ENCODE results near the gene CSF3R. TPM values are rescaled to one million over a fixed set of nuclear protein-coding genes. Genes with fewer than 3 reads are reported as not detected.

Gene CSF3R
- total RNA-seq, 1 donor = not detected

GRCh38 chr1:36475341-36475740 lies 7.4 kb downstream of the CSF3R start:
- TF ChIP-seq, protein P1, sequence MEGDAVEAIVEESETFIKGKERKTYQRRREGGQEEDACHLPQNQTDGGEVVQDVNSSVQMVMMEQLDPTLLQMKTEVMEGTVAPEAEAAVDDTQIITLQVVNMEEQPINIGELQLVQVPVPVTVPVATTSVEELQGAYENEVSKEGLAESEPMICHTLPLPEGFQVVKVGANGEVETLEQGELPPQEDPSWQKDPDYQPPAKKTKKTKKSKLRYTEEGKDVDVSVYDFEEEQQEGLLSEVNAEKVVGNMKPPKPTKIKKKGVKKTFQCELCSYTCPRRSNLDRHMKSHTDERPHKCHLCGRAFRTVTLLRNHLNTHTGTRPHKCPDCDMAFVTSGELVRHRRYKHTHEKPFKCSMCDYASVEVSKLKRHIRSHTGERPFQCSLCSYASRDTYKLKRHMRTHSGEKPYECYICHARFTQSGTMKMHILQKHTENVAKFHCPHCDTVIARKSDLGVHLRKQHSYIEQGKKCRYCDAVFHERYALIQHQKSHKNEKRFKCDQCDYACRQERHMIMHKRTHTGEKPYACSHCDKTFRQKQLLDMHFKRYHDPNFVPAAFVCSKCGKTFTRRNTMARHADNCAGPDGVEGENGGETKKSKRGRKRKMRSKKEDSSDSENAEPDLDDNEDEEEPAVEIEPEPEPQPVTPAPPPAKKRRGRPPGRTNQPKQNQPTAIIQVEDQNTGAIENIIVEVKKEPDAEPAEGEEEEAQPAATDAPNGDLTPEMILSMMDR (IDR thresholded peaks at IDR 0.05; ENCODE audit: extremely low read depth, low read depth, low read length) = no peak

DNA sequence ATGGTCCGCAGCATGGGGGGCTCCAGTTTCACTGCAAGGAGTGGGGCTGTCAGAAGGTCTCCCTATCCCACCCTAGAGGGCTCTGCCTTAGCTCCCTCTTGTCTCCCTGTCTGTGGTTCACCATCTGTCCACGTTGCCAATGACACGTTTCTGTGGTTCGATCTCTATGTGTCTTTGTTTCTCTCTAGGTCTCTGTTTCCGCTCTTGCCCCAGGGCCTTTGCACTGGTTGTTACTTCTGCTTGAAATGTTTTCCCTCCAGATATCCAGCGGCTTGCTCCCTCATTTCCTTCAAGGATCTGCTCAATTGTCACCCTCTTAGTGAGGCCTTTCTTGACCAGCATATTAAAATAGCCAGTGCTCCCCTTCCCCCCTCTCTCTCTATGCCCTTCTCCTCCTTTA lies 10.1 kb downstream of the CSF3R start:
- Histone ChIP-seq H2AFZ (ENCODE audit: low read length) (no peak overlapping the region), H3K79me2 (ENCODE audit: insufficient read depth, low read length) (no peaks in the 10 kb centered on the region), H3K4me1 (ENCODE audit: insufficient read depth, low read length) (no peaks in the 10 kb centered on the region), H3K4me2 (ENCODE audit: insufficient read depth, low read length) (no peak overlapping the region), H4K20me1 (ENCODE audit: insufficient read depth, low read length) (no peaks in the 10 kb centered on the region), H3K27me3 (ENCODE audit: insufficient read depth, low read length) (no peaks in the 10 kb centered on the region), H3K27ac (ENCODE audit: low read depth, low read length) (no peak overlapping the region), H3K4me3 (ENCODE audit: insufficient read depth, low read length) (no peak overlapping the region), H3K36me3 (ENCODE audit: insufficient read depth, low read length) (no peaks in the 10 kb centered on the region), H3K9me3 (ENCODE audit: low read depth, low read length) (no peaks in the 10 kb centered on the region)
- DNase-seq (ENCODE audit: insufficient read length, low spot score, missing footprints) = peak; percentile 56
- TF ChIP-seq, protein P1 (IDR thresholded peaks at IDR 0.05; ENCODE audit: extremely low read depth, low read depth, low read length) = no peak

More at GRCh38 chr1:36475341-36475740, 7.4 kb downstream of the CSF3R start:
- Histone ChIP-seq H4K20me1 (ENCODE audit: insufficient read depth, low read length) (no peaks in the 10 kb centered on the region), H3K36me3 (ENCODE audit: insufficient read depth, low read length) (no peaks in the 10 kb centered on the region), H3K4me1 (ENCODE audit: insufficient read depth, low read length) (no peaks in the 10 kb centered on the region), H3K9me3 (ENCODE audit: low read depth, low read length) (no peaks in the 10 kb centered on the region), H3K4me2 (ENCODE audit: insufficient read depth, low read length) (no peak overlapping the region), H2AFZ (ENCODE audit: low read length) (no peak overlapping the region), H3K27me3 (ENCODE audit: insufficient read depth, low read length) (peaks cover 9% of the 10 kb centered on the region), H3K27ac (ENCODE audit: low read depth, low read length) (no peak overlapping the region), H3K4me3 (ENCODE audit: insufficient read depth, low read length) (no peak overlapping the region), H3K79me2 (ENCODE audit: insufficient read depth, low read length) (no peaks in the 10 kb centered on the region)
- no peak for DNase-seq (ENCODE audit: insufficient read length, low spot score, missing footprints)

DNA sequence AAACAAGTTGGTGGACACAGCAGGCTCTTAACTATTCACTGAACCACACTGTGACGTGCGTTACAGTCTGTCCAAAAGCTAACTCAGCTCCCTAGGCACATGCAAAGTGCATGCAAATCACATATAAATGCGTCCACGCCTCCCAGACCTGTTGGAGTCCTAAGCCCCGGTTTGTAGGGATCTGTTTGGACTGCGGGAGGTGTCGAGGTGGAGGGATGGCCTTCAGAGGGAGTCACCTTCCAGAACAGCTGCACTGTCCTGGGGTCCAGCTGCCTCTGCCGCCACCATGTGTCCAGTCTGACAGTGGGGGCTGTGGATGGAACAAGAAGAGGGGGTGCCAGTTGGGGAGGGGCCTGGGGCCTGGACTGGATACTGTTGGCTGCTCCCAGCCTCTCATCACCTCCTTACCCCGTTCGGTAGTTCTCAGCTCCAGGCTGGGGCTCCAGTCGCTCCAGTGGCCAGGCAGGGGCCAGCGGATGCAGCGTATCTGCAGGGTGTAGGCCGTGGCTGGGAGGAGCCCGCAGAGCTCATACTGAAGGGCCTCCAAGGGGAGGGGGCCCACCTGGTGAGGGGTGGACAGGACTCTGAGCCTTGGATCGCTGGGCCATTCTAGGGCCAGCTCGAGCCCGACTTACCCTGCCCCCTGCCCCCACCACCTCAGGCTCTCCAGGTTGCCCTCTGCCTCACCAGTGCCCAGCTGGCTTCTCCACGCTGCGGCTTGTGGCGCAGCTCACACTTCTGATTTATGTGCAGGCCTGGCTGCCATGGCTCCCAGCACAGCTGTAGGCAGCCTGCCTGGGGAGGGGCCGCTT lies 10.7 kb downstream of the CSF3R start:
- no peak overlapping the region for H2AFZ ChIP-seq (ENCODE audit: low read length)
- TF ChIP-seq, protein P1 (IDR thresholded peaks at IDR 0.05; ENCODE audit: extremely low read depth, low read depth, low read length) = no peak
- no peaks in the 10 kb centered on the region for H3K36me3 ChIP-seq (ENCODE audit: insufficient read depth, low read length)
- no peaks in the 10 kb centered on the region for H4K20me1 ChIP-seq (ENCODE audit: insufficient read depth, low read length)
- H3K79me2 ChIP-seq (ENCODE audit: insufficient read depth, low read length) = no peaks in the 10 kb centered on the region
- no peaks in the 10 kb centered on the region for H3K9me3 ChIP-seq (ENCODE audit: low read depth, low read length)
- no peak overlapping the region for H3K4me2 ChIP-seq (ENCODE audit: insufficient read depth, low read length)
- peak; percentile 45 for DNase-seq (ENCODE audit: insufficient read length, low spot score, missing footprints)
- H3K4me3 ChIP-seq (ENCODE audit: insufficient read depth, low read length) = no peak overlapping the region
- no peak overlapping the region for H3K27ac ChIP-seq (ENCODE audit: low read depth, low read length)
- no peaks in the 10 kb centered on the region for H3K27me3 ChIP-seq (ENCODE audit: insufficient read depth, low read length)
- H3K4me1 ChIP-seq (ENCODE audit: insufficient read depth, low read length) = no peaks in the 10 kb centered on the region

DNA sequence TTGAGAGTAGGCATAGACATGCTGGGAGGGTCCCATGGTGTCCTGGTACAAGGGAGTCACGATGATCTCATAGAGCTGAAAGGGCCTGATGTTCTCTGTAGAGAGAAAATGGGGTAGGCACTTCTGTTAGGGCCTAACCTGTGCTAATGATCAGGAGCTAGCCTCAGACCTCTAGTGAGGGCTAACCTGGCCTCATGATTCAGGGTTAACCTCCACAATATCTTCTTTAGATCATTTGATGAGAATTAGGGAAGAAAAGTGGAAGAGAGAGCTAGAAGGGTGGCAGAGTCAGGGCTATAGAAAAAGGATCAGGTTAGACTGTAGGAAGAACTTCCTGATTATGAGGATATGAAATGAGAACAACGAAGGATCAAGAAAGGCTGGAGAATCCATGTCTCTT lies 13.6 kb downstream of the CSF3R start:
- TF ChIP-seq, protein P1 (IDR thresholded peaks at IDR 0.05; ENCODE audit: extremely low read depth, low read depth, low read length) = no peak
- Histone ChIP-seq H3K9me3 (ENCODE audit: low read depth, low read length) (no peaks in the 10 kb centered on the region), H3K36me3 (ENCODE audit: insufficient read depth, low read length) (no peaks in the 10 kb centered on the region), H3K79me2 (ENCODE audit: insufficient read depth, low read length) (no peaks in the 10 kb centered on the region), H3K27me3 (ENCODE audit: insufficient read depth, low read length) (no peaks in the 10 kb centered on the region), H3K4me2 (ENCODE audit: insufficient read depth, low read length) (no peak overlapping the region), H4K20me1 (ENCODE audit: insufficient read depth, low read length) (no peaks in the 10 kb centered on the region), H2AFZ (ENCODE audit: low read length) (no peak overlapping the region), H3K27ac (ENCODE audit: low read depth, low read length) (no peak overlapping the region), H3K4me1 (ENCODE audit: insufficient read depth, low read length) (peaks cover 6% of the 10 kb centered on the region), H3K4me3 (ENCODE audit: insufficient read depth, low read length) (no peak overlapping the region)
- DNase-seq (ENCODE audit: insufficient read length, low spot score, missing footprints) = peak; percentile 71

Measured in osteoblast (primary cell).